Skeletal muscle satellite cell (primary cell): Measurements from ENCODE around the gene MPDZ.

ENCODE experiments used
- H3K27me3 ChIP-seq: 2 replicates; pipeline ENCODE4 v1.7.0; 2013; ENCODE audit warnings: low read length; ENCODE audit not compliant: control insufficient read depth, insufficient read depth
- H3K36me3 ChIP-seq: 2 replicates; pipeline ENCODE4 v1.7.0; 2013; ENCODE audit warnings: mild to moderate bottlenecking, control low read depth, low read length; ENCODE audit not compliant: insufficient read depth
- H3K4me1 ChIP-seq: 2 replicates; pipeline ENCODE4 v1.7.0; 2013; ENCODE audit warnings: low read length; ENCODE audit not compliant: control insufficient read depth, insufficient read depth
- H3K4me2 ChIP-seq: 2 replicates; pipeline ENCODE4 v1.7.0; 2013; ENCODE audit warnings: mild to moderate bottlenecking, low read length
- H3K4me3 ChIP-seq: 2 replicates; pipeline ENCODE4 v1.7.0; 2013; ENCODE audit warnings: low read length
- H3K9ac ChIP-seq: 2 replicates; pipeline ENCODE4 v1.7.0; 2013; ENCODE audit warnings: mild to moderate bottlenecking, low read depth, low read length, moderate library complexity
- H3K9me3 ChIP-seq: replicated peaks from 2 replicates; pipeline ENCODE4 v1.7.0; 2013; ENCODE audit warnings: mild to moderate bottlenecking, control low read depth, low read length

MPDZ gene

GRCh38 chr9:13213998-13214397, 65.5 kb downstream of the MPDZ start:
- H3K4me3 ChIP-seq, result no peak overlapping the region
- no peaks in the 10 kb centered on the region for H3K27me3 ChIP-seq
- H3K4me1 ChIP-seq, result peaks cover 6% of the 10 kb centered on the region
- H3K36me3 ChIP-seq, result no peaks in the 10 kb centered on the region
- no peak overlapping the region for H3K4me2 ChIP-seq
- H3K9ac ChIP-seq, result no peak overlapping the region
- H3K9me3 ChIP-seq, result no peaks in the 10 kb centered on the region

DNA sequence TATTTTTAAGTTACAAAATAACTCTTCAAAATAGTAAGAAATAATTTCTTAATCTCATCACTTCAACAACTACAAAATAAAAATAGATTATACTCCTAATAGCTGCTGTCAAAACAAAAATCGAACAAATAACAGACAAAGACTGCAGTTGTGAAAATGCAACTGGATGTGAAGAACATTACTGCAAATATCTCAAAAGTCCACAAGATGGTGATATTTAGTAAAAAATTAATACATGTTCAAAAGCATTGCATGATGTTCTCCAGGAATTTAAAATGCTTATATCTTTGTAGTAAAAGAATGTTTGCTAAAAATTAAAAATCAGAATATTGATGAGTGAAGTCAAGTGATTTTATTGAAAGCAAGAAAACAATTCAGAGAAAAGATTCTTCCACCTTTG, 66.2 kb downstream of the MPDZ start:
- H3K4me2 ChIP-seq, result no peak overlapping the region
- H3K27me3 ChIP-seq, result no peaks in the 10 kb centered on the region
- H3K4me3 ChIP-seq, result no peak overlapping the region
- H3K9me3 ChIP-seq, result no peaks in the 10 kb centered on the region
- no peaks in the 10 kb centered on the region for H3K36me3 ChIP-seq
- H3K4me1 ChIP-seq, result peaks cover 6% of the 10 kb centered on the region
- no peak overlapping the region for H3K9ac ChIP-seq

DNA sequence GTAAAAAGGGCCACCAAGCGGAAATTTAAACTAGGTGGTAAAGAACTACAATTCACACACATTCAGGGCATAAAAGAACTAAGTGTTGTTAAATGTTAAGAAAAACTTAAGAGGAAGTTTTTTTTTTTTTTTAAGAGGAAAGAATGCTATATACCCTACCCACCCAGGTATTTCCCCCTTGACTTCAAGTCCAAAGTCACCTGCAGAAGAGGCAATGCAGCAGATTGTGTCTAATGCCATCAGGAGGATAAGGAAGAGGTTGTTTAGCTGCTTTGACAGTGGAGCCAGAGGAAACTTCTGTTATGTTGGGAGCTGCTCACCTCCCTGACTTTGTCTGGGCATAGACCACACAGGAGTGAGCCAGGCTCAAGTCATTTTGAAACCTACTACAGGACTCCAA, 69.2 kb downstream of the MPDZ start:
- no peaks in the 10 kb centered on the region for H3K9me3 ChIP-seq
- H3K36me3 ChIP-seq, result no peaks in the 10 kb centered on the region
- H3K4me2 ChIP-seq, result no peak overlapping the region
- peaks cover 6% of the 10 kb centered on the region for H3K4me1 ChIP-seq
- H3K9ac ChIP-seq, result no peak overlapping the region
- H3K4me3 ChIP-seq, result no peak overlapping the region
- H3K27me3 ChIP-seq, result no peaks in the 10 kb centered on the region

DNA sequence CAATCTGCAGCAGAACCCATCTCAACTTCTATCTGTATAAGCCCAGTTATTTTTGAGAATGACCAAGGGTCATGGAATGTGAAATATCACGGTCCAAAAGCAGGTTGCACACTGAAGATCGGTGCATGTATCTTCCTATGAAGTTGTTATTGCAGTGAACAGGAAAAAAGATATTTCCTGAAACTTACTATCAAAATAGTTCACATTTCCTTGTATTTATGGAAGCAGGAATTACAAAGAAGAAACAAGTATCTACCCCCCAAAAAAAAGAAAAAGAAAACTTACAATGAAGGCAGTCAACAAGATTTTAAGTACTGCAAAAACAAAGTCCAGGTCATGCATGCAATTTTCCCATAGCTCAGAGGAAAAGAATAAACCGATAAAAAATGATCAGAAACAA, 70.0 kb downstream of the MPDZ start:
- Histone ChIP-seq H3K4me3 (no peak overlapping the region), H3K9me3 (no peaks in the 10 kb centered on the region), H3K4me2 (no peak overlapping the region), H3K4me1 (peaks cover 6% of the 10 kb centered on the region), H3K9ac (no peak overlapping the region), H3K36me3 (peaks cover 3% of the 10 kb centered on the region), H3K27me3 (no peaks in the 10 kb centered on the region)

DNA sequence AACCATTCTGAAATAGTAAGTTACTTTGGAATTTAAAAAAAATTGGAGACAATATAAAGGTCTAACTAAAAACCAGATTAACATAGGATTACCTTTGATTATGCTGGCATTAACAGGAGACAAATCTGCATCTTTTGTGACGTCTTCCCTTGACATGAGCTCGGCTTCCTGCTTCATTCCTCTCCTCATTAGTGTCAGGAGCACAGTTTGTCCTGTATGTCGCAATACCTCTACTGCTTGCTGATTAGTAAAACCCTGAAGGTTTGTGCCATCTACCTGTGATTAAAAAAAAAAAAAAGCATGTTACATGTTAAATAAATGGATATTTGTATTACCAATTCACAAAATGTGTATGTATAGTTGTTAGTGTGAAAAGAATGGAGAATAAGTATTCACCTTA, 73.7 kb downstream of the MPDZ start:
- no peak overlapping the region for H3K4me2 ChIP-seq
- H3K9me3 ChIP-seq, result no peaks in the 10 kb centered on the region
- no peaks in the 10 kb centered on the region for H3K27me3 ChIP-seq
- peaks cover 9% of the 10 kb centered on the region for H3K36me3 ChIP-seq
- peaks cover 6% of the 10 kb centered on the region for H3K4me1 ChIP-seq
- no peak overlapping the region for H3K4me3 ChIP-seq
- H3K9ac ChIP-seq, result no peak overlapping the region

DNA sequence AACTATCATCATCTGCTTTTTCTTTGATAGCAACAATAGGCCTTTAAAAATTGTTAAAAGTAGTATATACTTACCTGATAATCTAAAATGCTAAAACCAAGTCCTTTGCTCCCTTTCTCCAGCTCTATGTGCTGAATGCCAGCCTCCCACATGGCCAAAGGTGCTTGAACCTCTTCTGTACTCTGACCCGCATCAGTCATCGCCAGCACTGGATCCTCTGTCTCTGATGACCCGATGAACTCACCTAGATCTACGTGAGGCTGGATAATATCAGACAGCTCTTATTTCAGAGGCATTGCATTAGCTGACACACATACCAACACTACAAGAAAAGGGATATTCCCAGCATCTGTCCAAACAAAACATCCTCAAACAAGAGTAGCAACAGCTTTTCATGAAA, 89.5 kb downstream of the MPDZ start:
- no peaks in the 10 kb centered on the region for H3K9me3 ChIP-seq
- H3K4me2 ChIP-seq, result no peak overlapping the region
- H3K4me1 ChIP-seq, result no peaks in the 10 kb centered on the region
- H3K9ac ChIP-seq, result no peak overlapping the region
- H3K27me3 ChIP-seq, result no peaks in the 10 kb centered on the region
- H3K36me3 ChIP-seq, result peaks cover 3% of the 10 kb centered on the region
- no peak overlapping the region for H3K4me3 ChIP-seq

DNA sequence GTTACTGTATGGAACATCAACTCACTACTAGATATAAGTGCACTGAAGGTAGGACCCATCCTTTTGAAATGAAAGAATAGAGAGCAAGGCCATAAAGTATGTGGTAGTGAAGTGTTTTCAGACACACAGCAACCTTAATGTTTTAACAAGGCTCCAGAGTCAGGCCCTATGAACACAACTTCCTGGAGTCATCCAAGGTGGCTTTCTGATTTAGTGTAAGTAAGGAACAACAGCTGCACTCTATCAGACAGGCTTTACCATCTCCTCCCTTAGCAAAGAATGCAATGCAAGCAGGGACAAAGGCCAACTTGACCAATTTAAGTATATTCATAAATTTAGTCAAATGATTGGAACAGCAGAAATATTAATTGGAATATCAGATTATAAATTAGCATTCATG, 90.1 kb downstream of the MPDZ start:
- Histone ChIP-seq H3K9me3 (no peaks in the 10 kb centered on the region), H3K4me3 (no peak overlapping the region), H3K36me3 (peaks cover 3% of the 10 kb centered on the region), H3K4me1 (no peaks in the 10 kb centered on the region), H3K9ac (no peak overlapping the region), H3K4me2 (no peak overlapping the region), H3K27me3 (no peaks in the 10 kb centered on the region)

GRCh38 chr9:13186774-13187173, 92.7 kb downstream of the MPDZ start:
- H3K4me3 ChIP-seq, result no peak overlapping the region
- H3K9ac ChIP-seq, result no peak overlapping the region
- H3K9me3 ChIP-seq, result no peaks in the 10 kb centered on the region
- no peaks in the 10 kb centered on the region for H3K36me3 ChIP-seq
- no peak overlapping the region for H3K4me2 ChIP-seq
- H3K27me3 ChIP-seq, result no peaks in the 10 kb centered on the region
- no peaks in the 10 kb centered on the region for H3K4me1 ChIP-seq

DNA sequence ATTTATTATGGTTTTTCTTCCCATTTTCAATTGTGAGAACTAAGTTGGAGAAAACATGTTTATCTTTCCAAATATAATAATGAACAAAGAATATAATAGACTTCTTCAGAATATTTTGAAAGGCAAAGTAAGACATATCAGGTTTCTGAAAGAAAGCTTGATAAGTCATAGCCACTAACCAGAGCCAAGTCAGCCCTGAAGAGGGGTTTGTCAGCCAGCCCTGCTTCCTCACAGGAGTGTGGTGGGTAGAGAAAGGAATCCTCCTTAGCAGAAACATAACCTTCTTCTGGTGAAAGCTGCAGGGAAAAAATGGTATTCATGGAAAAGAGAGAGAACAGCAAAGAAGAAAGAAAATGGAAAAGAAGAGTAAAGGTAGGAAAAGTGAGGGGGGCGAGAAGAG, 93.4 kb downstream of the MPDZ start:
- no peaks in the 10 kb centered on the region for H3K4me1 ChIP-seq
- H3K27me3 ChIP-seq, result no peaks in the 10 kb centered on the region
- H3K9me3 ChIP-seq, result no peaks in the 10 kb centered on the region
- H3K4me2 ChIP-seq, result no peak overlapping the region
- no peak overlapping the region for H3K4me3 ChIP-seq
- no peaks in the 10 kb centered on the region for H3K36me3 ChIP-seq
- no peak overlapping the region for H3K9ac ChIP-seq

GRCh38 chr9:13181652-13182051, 97.8 kb downstream of the MPDZ start:
- H3K4me1 ChIP-seq, result peaks cover 2% of the 10 kb centered on the region
- H3K4me3 ChIP-seq, result no peak overlapping the region
- no peak overlapping the region for H3K9ac ChIP-seq
- H3K4me2 ChIP-seq, result no peak overlapping the region
- no peaks in the 10 kb centered on the region for H3K9me3 ChIP-seq
- H3K27me3 ChIP-seq, result no peaks in the 10 kb centered on the region
- no peaks in the 10 kb centered on the region for H3K36me3 ChIP-seq

GRCh38 chr9:13179257-13179656, 100.2 kb downstream of the MPDZ start:
- no peaks in the 10 kb centered on the region for H3K27me3 ChIP-seq
- H3K4me1 ChIP-seq, result peaks cover 2% of the 10 kb centered on the region
- no peak overlapping the region for H3K9ac ChIP-seq
- H3K4me3 ChIP-seq, result no peak overlapping the region
- H3K4me2 ChIP-seq, result no peak overlapping the region
- H3K9me3 ChIP-seq, result no peaks in the 10 kb centered on the region
- H3K36me3 ChIP-seq, result no peaks in the 10 kb centered on the region

- no peak overlapping the region for H3K9ac ChIP-seq
- no peak overlapping the region for H3K4me2 ChIP-seq
- no peaks in the 10 kb centered on the region for H3K36me3 ChIP-seq
- peaks cover 2% of the 10 kb centered on the region for H3K4me1 ChIP-seq
- H3K9me3 ChIP-seq, result no peaks in the 10 kb centered on the region
- no peak overlapping the region for H3K4me3 ChIP-seq
- H3K27me3 ChIP-seq, result no peaks in the 10 kb centered on the region
These were observed 103.8 kb downstream of the MPDZ start for GRCh38 chr9:13175732-13176131.
